ENCODE results near the gene ATP1A1. TPM values are rescaled to one million over a fixed set of nuclear protein-coding genes. Genes with fewer than 3 reads are reported as not detected.

ATP1A1 gene
- total RNA-seq, 4 donors from 2014 or later = 103 to 257 (median 204) TPM

- Histone ChIP-seq H3K36me3 (no peaks in the 10 kb centered on the region), H3K27ac (peak overlapping the region in 1 of 4 donors; percentile 75)
- in situ Hi-C loops (cut with MboI; ENCODE audit: low sequenced_read_pairs in 4 of 4) = no loop called here
Measured at GRCh38 chr1:116330342-116330652, 42.7 kb upstream of the ATP1A1 start.

GRCh38 chr1:116330846-116331245 is 42.2 kb upstream of the ATP1A1 start:
- in situ Hi-C loops (cut with MboI; ENCODE audit: low sequenced_read_pairs in 4 of 4) = no loop called here
- Histone ChIP-seq H3K4me3 (no peak overlapping the region), H3K4me1 (peaks cover 5 to 10% of the 10 kb centered on the region in 2 donors), H3K27ac (peak overlapping the region in 1 of 4 donors; percentile 75), H3K36me3 (no peaks in the 10 kb centered on the region), H3K27me3 (no peaks in the 10 kb centered on the region), H3K9me3 (no peaks in the 10 kb centered on the region)
- TF ChIP-seq CTCF (IDR thresholded peaks at IDR 0.05 in 4 of 5, conservative IDR thresholded peaks at IDR 0.05 in 1 of 5) (no peak), POLR2A (IDR thresholded peaks at IDR 0.05) (no peak)
- no peak for ATAC-seq
- intact Hi-C loops (cut with DNase I; ENCODE audit: low total_unique reads) = no loop called here
- DNase-seq = no peak

More at GRCh38 chr1:116330342-116330652, 42.7 kb upstream of the ATP1A1 start:
- intact Hi-C loops (cut with DNase I; ENCODE audit: low total_unique reads) = no loop called here
- DNase-seq = peak in 1 of 2 donors; percentile 63
- no peak overlapping the region for H3K4me3 ChIP-seq
- no peaks in the 10 kb centered on the region for H3K27me3 ChIP-seq
- ATAC-seq = peak in 1 of 2 donors; percentile 74
- TF ChIP-seq POLR2A (IDR thresholded peaks at IDR 0.05) = no peak
- H3K9me3 ChIP-seq = no peaks in the 10 kb centered on the region
- H3K4me1 ChIP-seq = peaks cover 5 to 10% of the 10 kb centered on the region in 2 donors

- ATAC-seq = no peak
- in situ Hi-C loops (cut with MboI; ENCODE audit: low sequenced_read_pairs in 4 of 4) = no loop called here
- intact Hi-C loops (cut with DNase I; ENCODE audit: low total_unique reads) = no loop called here
- TF ChIP-seq POLR2A (IDR thresholded peaks at IDR 0.05) (no peak), CTCF (IDR thresholded peaks at IDR 0.05 in 4 of 5, conservative IDR thresholded peaks at IDR 0.05 in 1 of 5) (no peak)
- DNase-seq = no peak
- Histone ChIP-seq H3K36me3 (no peaks in the 10 kb centered on the region), H3K9me3 (no peaks in the 10 kb centered on the region), H3K27me3 (no peaks in the 10 kb centered on the region), H3K4me1 (peaks cover 5 to 10% of the 10 kb centered on the region in 2 donors), H3K4me3 (no peak overlapping the region), H3K27ac (no peak overlapping the region)
Measured at GRCh38 chr1:116331523-116331922, 41.5 kb upstream of the ATP1A1 start.

DNA sequence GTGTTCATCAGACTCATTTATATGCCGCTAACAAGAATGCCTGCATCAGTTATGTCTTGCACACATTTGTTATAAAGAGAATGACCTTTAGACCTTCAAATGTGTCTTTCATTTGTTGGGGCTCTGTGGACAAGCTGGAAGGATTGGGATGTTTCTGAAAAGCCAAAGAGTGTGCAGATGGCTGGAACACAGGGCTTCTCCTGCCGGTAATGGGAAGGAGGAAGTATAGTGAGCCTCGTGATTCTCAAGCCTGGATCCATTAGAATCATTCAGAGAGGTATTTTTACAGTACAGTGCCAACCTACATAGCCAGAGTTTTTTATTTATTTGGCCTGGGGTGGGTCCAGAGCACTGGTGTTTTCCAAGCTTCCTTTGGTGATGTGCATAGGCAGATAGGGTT is 40.6 kb upstream of the ATP1A1 start:
- TF ChIP-seq CTCF (IDR thresholded peaks at IDR 0.05 in 4 of 5, conservative IDR thresholded peaks at IDR 0.05 in 1 of 5) (no peak), POLR2A (IDR thresholded peaks at IDR 0.05) (no peak)
- H3K9me3 ChIP-seq = no peaks in the 10 kb centered on the region
- H3K4me1 ChIP-seq = peaks cover 5 to 10% of the 10 kb centered on the region in 2 donors
- H3K27me3 ChIP-seq = no peaks in the 10 kb centered on the region
- DNase-seq (no peak), ATAC-seq (no peak)
- intact Hi-C loops (cut with DNase I; ENCODE audit: low total_unique reads) (no loop called here), in situ Hi-C loops (cut with MboI; ENCODE audit: low sequenced_read_pairs in 4 of 4) (no loop called here)
- H3K27ac ChIP-seq = no peak overlapping the region
- H3K36me3 ChIP-seq = no peaks in the 10 kb centered on the region
- H3K4me3 ChIP-seq = no peak overlapping the region

GRCh38 chr1:116333171-116334014 is 39.7 kb upstream of the ATP1A1 start:
- TF ChIP-seq CTCF (IDR thresholded peaks at IDR 0.05 in 4 of 5, conservative IDR thresholded peaks at IDR 0.05 in 1 of 5) (no peak), POLR2A (IDR thresholded peaks at IDR 0.05) (no peak)
- Histone ChIP-seq H3K36me3 (no peaks in the 10 kb centered on the region), H3K4me1 (peaks cover 5 to 10% of the 10 kb centered on the region in 2 donors), H3K9me3 (no peaks in the 10 kb centered on the region), H3K4me3 (no peak overlapping the region), H3K27ac (no peak overlapping the region), H3K27me3 (no peaks in the 10 kb centered on the region)
- intact Hi-C loops (cut with DNase I; ENCODE audit: low total_unique reads) (no loop called here), in situ Hi-C loops (cut with MboI; ENCODE audit: low sequenced_read_pairs in 4 of 4) (no loop called here)
- no peak for ATAC-seq
- no peak for DNase-seq

All from gastrocnemius medialis (tissue), 4 donors.